ENCODE results near the gene EPHA4. TPM values are rescaled to one million over a fixed set of nuclear protein-coding genes. Genes with fewer than 3 reads are reported as not detected.
"Not testable (repeated sequence)": the region's sequence is repeated elsewhere in the genome, so short reads cannot be mapped to it uniquely, and the experiment has no call there.

The EPHA4 gene
- total RNA-seq, 2 donors from 2014 or later, result 70.7 to 88.2 TPM

DNA sequence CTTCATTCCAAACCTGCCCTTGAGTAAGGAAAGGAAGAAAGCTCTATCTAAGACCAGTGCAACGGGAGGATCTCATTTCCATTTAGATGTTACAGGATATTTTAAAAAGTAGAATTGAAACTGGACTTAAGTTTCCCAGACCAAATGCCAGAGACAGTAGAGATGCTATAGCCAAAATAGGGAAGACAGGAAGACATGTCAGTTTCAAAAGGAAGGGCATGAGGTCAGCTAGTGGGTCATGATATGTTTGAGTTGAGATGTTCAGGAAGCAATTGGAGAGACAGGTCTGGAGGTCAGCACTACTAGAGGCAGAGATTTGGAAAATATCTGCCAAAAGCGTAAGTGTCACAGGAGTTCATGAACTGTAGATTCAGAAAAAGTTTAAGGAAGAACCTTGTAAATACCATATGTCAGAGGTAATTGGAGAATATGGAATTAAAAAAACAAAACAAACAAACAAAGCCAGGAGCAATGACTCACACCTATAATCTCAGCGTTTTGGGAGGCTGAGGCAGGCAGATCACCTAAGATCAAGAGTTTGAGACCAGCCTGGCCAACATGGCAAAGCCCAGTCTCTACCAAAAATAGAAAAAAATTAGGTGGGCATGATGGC is 50.8 kb downstream of the EPHA4 start:
- H3K27ac Mint-ChIP-seq, result no peak overlapping the region
- peaks cover 2% of the 10 kb centered on the region for H3K36me3 Mint-ChIP-seq (ENCODE audit: low read depth)
- H3K4me1 Mint-ChIP-seq, result peaks cover 27% of the 10 kb centered on the region
- H3K27me3 Mint-ChIP-seq, result no peaks in the 10 kb centered on the region
- no peak overlapping the region for H3K4me3 Mint-ChIP-seq
- no peaks in the 10 kb centered on the region for H3K9me3 ChIP-seq (ENCODE audit: control insufficient read depth, low read length, poor library complexity, severe bottlenecking)
- no peak for DNase-seq
- ATAC-seq, result no peak

DNA sequence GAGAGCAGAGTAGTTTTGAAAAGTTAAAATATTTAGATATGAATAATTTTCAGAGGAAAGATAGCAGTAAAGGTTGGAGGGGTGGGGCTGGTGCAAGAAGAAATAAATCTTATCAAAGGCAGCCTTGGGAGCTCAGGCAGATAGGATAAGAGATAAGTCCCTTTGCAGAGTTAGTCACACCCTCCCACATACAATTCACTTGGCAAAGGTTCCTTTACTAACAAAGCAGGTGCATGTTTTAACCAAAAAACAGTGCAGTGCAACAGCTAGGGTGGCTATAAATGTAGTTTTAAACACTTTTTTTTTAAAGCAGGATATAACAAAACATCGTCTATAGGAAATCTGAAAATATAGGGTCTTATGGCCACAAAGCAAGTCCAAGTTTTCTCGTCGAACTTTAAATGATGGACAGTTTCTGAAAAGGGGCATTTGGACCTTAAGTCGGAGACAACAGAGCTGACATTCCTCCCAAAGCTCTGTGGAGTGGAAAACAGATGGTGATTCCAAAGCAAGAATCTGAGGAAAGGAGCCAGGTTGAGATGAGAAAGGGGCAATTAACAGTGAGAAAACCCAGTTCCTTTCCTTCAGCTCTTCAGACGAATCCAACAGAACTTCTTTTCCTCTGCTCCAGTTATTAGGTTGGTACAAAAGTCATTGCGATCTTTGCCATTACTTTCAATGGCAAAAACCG is 53.0 kb downstream of the EPHA4 start:
- peaks cover 2% of the 10 kb centered on the region for H3K36me3 Mint-ChIP-seq (ENCODE audit: low read depth)
- H3K9me3 ChIP-seq (ENCODE audit: control insufficient read depth, low read length, poor library complexity, severe bottlenecking), result no peaks in the 10 kb centered on the region
- no peak for ATAC-seq
- H3K4me1 Mint-ChIP-seq, result peaks cover 24% of the 10 kb centered on the region
- H3K27me3 Mint-ChIP-seq, result no peaks in the 10 kb centered on the region
- no peak overlapping the region for H3K4me3 Mint-ChIP-seq
- no peak for DNase-seq
- H3K27ac Mint-ChIP-seq, result no peak overlapping the region

DNA sequence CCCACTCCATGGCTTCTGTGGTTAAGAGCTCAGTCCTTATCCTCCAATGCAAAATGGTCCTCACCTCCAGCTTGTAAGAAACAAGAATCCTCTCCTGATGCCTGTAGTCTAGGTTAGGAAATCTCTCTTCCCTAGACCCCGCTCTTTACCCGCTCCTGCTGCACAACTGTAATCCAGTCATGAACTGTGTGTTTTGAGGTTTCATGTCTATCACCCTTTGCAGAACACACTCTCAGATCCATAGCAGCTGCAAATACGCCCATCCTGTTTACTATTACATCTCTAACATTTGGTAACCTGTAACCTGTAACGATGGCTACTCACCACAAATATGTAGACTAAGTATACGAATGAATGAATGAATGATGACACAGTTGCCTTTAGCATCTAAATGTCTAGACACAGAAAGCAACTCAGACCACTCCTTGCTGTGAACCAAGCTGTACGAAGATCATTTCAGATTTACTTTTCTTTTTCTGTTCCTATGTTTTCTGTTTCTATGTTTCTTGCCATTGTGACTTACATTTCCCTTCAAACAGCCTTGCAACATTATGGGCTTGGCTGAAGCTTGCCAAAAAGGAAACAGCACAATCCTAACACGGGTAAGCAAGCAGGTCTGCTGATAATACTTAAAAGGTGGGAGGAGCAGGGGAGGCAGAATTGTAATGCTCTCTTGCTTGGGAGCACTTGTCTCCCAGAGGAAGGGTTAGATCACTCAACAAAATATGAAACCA is 53.7 kb downstream of the EPHA4 start:
- ATAC-seq, result peak; percentile 83
- DNase-seq, result peak in 2 of 3 donors; percentile 14 to 27
- H3K9me3 ChIP-seq (ENCODE audit: control insufficient read depth, low read length, poor library complexity, severe bottlenecking), result no peaks in the 10 kb centered on the region
- no peaks in the 10 kb centered on the region for H3K27me3 Mint-ChIP-seq
- H3K4me3 Mint-ChIP-seq, result no peak overlapping the region
- H3K36me3 Mint-ChIP-seq (ENCODE audit: low read depth), result no peaks in the 10 kb centered on the region
- no peak overlapping the region for H3K27ac Mint-ChIP-seq
- peaks cover 24% of the 10 kb centered on the region for H3K4me1 Mint-ChIP-seq

DNA sequence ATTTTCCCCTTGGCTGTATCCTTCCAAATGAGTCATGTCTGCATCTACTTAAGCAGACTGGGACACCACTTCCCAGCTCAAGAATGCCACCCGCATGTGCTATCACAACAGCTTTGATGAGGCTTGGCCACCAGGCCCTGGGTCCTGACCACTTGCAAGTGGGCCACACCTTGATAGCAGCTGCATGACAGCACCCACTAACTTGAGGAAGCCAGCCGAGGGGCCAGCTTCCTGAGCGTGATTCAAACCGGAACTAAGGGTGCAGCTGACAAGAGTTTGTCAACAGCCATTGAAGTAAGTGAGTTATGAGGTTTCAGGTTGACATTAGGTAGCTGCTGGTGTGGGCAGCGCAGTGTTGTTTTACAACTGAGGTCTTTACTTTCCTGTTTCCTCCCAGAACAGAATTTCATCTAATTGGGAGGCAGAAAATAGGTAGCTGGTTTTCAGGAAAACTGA is 54.4 kb downstream of the EPHA4 start:
- Mint-ChIP-seq H3K27me3 (no peaks in the 10 kb centered on the region), H3K4me3 (no peak overlapping the region), H3K36me3 (ENCODE audit: low read depth) (no peaks in the 10 kb centered on the region), H3K27ac (no peak overlapping the region), H3K4me1 (peaks cover 28% of the 10 kb centered on the region)
- ATAC-seq (peak; percentile 77), DNase-seq (peak; percentile 27 to 67 (median 57))
- no peaks in the 10 kb centered on the region for H3K9me3 ChIP-seq (ENCODE audit: control insufficient read depth, low read length, poor library complexity, severe bottlenecking)

DNA sequence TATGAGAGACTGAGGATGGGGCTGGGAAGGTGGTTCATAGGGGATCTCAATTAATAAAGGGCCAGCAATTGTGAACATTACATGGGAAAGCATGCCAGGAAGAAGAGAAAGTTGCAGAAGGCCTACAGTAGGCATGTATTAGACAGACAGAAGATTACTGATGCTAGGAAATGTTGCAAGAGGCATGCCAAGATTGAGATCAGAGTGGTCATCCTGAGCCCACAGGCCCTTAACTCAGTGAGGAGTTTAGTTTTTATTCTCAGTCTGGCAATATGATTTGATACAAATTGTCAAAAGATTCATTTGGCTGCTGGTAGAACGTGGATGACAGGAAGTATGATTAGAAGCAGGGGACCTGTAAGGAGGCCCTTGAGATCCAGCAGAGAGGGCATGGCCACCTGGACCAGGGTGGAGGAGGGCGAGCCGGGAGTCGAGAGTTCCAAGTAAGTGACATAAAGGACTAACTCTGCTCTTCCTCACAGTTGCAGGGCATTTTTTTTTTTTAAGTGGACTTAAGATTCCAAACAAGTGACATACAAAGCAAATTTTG is 54.9 kb downstream of the EPHA4 start:
- Mint-ChIP-seq H3K27me3 (no peaks in the 10 kb centered on the region), H3K27ac (no peak overlapping the region), H3K4me3 (no peak overlapping the region), H3K36me3 (ENCODE audit: low read depth) (no peaks in the 10 kb centered on the region), H3K4me1 (peaks cover 33% of the 10 kb centered on the region)
- DNase-seq, result no peak
- no peaks in the 10 kb centered on the region for H3K9me3 ChIP-seq (ENCODE audit: control insufficient read depth, low read length, poor library complexity, severe bottlenecking)
- no peak for ATAC-seq

DNA sequence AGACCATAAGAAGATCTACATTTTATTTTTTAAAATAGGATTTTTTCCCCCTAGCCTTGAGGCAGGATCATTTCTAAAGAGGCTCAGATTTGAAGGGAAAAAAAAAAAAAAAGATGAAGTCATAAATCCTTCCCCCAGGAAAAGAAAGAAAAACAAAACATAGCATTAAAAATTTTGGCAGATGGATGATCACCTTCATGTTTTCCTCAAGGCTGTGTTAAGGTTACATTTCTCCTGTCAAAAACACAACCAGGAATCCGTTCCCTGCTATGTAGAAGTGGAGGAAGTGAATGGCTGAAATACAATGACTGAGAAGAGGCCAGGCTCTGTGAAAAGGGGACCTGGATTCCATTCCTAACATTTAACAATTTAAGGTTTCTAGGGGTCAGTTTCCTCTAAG is 56.2 kb downstream of the EPHA4 start:
- Mint-ChIP-seq H3K27ac (peak overlapping the region; percentile 74), H3K4me3 (no peak overlapping the region), H3K27me3 (no peaks in the 10 kb centered on the region), H3K4me1 (peaks cover 27% of the 10 kb centered on the region), H3K36me3 (ENCODE audit: low read depth) (peaks cover 3% of the 10 kb centered on the region)
- H3K9me3 ChIP-seq (ENCODE audit: control insufficient read depth, low read length, poor library complexity, severe bottlenecking), result no peaks in the 10 kb centered on the region
- DNase-seq, result no peak
- no peak for ATAC-seq

DNA sequence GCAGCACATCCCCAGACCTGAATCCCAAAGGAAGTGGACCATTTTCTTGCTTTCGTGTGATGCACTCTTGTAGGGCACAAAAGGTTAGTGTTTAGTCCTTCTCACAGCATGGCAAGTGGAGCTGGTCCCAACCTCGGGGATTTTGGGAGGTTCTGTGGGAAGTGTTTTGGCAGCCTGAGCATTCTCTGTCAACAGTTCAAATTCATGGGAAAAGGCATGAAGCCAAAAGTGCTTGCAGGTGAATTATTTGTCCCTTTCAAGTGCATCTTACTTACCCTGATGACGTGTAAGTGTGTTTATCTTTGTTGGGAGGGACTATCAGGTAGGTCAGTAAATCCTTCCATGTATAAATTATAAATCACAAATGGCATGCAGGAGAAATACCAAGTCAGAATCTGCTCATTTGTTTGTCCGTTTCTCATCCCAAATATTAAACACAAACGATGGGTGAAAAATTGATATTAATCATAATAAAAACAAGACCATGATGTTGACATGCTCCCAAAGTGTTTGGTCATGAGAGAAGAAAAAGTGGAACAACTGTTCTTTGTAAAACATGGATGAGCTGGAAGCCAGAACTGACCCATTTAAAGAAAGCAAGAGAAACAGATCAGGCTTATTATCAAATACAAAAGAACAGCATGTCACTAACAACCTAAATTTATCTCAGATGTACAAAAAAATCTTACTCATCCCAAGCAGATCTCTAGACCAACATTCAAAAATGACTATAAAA is 57.6 kb downstream of the EPHA4 start:
- no peaks in the 10 kb centered on the region for H3K9me3 ChIP-seq (ENCODE audit: control insufficient read depth, low read length, poor library complexity, severe bottlenecking)
- peaks cover 17% of the 10 kb centered on the region for H3K4me1 Mint-ChIP-seq
- H3K4me3 Mint-ChIP-seq, result no peak overlapping the region
- ATAC-seq (no peak), DNase-seq (no peak)
- H3K27me3 Mint-ChIP-seq, result no peaks in the 10 kb centered on the region
- H3K36me3 Mint-ChIP-seq (ENCODE audit: low read depth), result peaks cover 3% of the 10 kb centered on the region
- H3K27ac Mint-ChIP-seq, result peak overlapping the region; percentile 74

DNA sequence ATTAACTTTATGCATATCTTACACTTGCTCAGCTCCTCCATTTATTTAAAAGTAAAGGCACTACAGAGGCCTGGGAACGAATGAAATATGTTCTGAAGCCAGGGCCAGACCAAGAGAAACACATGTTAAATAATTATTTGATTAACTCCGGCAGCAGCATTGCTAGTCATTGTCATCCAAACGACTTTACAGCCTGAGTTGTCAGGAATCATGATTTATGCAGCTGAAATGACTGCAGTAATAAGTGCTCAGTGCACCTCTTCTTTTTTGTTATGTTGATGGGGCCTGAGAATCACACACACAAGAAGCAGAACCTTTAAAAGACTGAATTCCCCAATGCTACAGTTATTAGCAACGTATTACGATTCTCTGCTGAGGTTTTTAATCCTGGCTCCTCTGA is 58.9 kb downstream of the EPHA4 start:
- peak overlapping the region; percentile 74 for H3K27ac Mint-ChIP-seq
- DNase-seq, result no peak

DNA sequence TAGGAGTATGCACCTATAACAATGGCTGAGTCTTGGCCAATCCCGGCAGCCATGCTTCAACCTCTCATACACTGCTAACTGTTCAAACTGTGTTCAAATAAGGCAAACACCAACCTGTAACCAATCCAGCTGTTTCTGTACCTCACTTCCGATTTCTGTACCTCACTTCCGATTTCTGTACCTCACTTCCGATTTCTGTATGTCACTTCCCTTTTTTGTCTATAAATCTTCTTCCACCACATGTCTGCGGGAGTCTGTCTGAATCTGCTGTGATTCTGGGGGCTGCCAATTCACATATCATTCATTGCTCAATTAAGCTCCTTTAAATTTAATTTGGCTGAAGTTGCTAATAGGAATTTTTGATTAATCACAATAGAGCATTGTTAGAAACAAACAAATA is 60.8 kb downstream of the EPHA4 start:
- H3K9me3 ChIP-seq (ENCODE audit: control insufficient read depth, low read length, poor library complexity, severe bottlenecking); H3K4me3 Mint-ChIP-seq; ATAC-seq; H3K27ac Mint-ChIP-seq; DNase-seq; H3K27me3 Mint-ChIP-seq; H3K36me3 Mint-ChIP-seq (ENCODE audit: low read depth): not testable (repeated sequence)
- peaks cover 11% of the 10 kb centered on the region for H3K4me1 Mint-ChIP-seq

More for the DNA sequence above, 58.9 kb downstream of the EPHA4 start:
- no peaks in the 10 kb centered on the region for H3K9me3 ChIP-seq (ENCODE audit: control insufficient read depth, low read length, poor library complexity, severe bottlenecking)
- Mint-ChIP-seq H3K27me3 (no peaks in the 10 kb centered on the region), H3K4me1 (peaks cover 11% of the 10 kb centered on the region), H3K36me3 (ENCODE audit: low read depth) (peaks cover 3% of the 10 kb centered on the region), H3K4me3 (no peak overlapping the region)
- no peak for ATAC-seq

DNA sequence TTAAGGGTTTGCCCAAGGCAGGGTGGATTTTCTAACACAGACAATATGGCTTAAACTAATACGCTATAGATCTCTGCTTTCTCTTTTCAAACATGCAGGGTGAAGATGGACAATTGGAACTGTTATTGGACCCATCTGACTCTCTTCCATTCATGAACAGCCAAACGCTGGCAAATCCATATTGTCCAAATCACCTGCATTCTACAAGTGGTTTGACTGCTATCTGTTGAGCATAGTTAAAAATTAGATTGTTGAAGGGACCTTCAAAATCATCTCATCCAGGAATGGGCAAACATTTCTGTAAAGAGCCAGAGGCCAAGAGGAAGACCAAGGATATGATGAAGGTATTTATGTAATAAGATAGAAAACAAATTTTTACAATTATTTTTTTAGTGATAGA is 65.6 kb downstream of the EPHA4 start:
- DNase-seq (no peak), ATAC-seq (no peak)
- Mint-ChIP-seq H3K4me3 (no peak overlapping the region), H3K4me1 (peaks cover 13% of the 10 kb centered on the region), H3K36me3 (ENCODE audit: low read depth) (peaks cover 3% of the 10 kb centered on the region), H3K27me3 (no peaks in the 10 kb centered on the region), H3K27ac (no peak overlapping the region)
- no peaks in the 10 kb centered on the region for H3K9me3 ChIP-seq (ENCODE audit: control insufficient read depth, low read length, poor library complexity, severe bottlenecking)

DNA sequence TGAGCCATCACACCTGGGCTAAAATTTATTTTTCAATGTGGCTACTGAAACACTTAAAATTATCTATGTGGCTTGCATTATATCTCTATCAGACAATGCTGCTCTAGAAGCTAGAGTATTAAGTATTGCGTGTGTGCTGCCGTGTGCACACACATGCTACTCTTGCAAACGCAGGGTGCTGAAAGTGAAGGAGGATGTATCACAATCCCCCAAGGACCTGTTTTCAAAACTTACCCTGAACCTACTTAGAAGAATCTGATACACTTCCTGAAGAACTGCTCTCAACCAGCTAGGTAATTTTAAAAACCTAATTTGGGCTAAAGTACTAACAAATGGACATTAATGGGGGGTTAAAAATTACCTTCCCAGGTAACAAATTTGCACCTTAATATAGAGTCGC is 66.5 kb downstream of the EPHA4 start:
- Mint-ChIP-seq H3K27ac (no peak overlapping the region), H3K27me3 (no peaks in the 10 kb centered on the region), H3K4me3 (no peak overlapping the region), H3K4me1 (peaks cover 17% of the 10 kb centered on the region), H3K36me3 (ENCODE audit: low read depth) (no peaks in the 10 kb centered on the region)
- no peak for ATAC-seq
- H3K9me3 ChIP-seq (ENCODE audit: control insufficient read depth, low read length, poor library complexity, severe bottlenecking), result no peaks in the 10 kb centered on the region
- no peak for DNase-seq

DNA sequence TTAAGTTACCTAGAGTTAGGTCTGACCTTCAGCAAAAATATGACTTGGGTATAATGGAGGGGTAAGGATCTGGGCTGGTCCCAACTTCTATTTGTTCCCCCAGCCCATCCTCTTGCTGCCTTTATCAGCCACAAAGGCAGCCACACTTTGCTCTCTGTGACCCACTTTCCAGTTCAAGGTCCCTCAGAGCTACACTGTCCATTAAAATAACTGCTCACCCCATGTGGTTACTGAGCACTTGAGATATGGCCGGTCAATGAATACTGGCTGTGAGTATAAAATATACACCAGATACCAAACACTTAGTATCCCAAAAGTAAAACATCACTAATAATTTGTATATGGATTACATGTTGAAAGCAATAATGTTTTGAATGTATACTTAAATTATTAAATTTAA is 67.2 kb downstream of the EPHA4 start:
- no peaks in the 10 kb centered on the region for H3K36me3 Mint-ChIP-seq (ENCODE audit: low read depth)
- no peaks in the 10 kb centered on the region for H3K9me3 ChIP-seq (ENCODE audit: control insufficient read depth, low read length, poor library complexity, severe bottlenecking)
- no peak for ATAC-seq
- no peak overlapping the region for H3K27ac Mint-ChIP-seq
- no peak overlapping the region for H3K4me3 Mint-ChIP-seq
- H3K4me1 Mint-ChIP-seq, result peaks cover 22% of the 10 kb centered on the region
- no peak for DNase-seq
- no peaks in the 10 kb centered on the region for H3K27me3 Mint-ChIP-seq

DNA sequence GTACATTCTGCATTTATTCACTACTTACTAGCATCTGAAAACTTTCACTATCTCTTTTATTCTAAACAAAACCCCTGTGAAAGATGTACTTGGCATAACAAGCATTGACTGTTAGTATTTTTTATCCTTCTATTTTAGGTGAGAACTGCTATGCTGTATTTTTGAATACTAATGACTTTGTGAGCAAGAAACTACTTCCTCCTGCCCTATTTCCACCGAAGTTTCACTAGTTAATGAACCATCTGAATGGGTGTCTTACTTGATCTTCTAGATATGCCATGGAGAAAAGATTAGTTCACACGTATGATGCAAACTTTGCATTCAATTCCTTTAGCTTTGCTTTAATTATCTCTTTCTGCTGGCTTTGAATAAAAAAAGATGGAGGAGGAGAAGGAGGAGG is 68.1 kb downstream of the EPHA4 start:
- H3K36me3 Mint-ChIP-seq (ENCODE audit: low read depth), result no peaks in the 10 kb centered on the region
- ATAC-seq (no peak), DNase-seq (no peak)
- no peaks in the 10 kb centered on the region for H3K27me3 Mint-ChIP-seq
- no peak overlapping the region for H3K27ac Mint-ChIP-seq
- H3K4me3 Mint-ChIP-seq, result no peak overlapping the region
- H3K4me1 Mint-ChIP-seq, result peaks cover 25% of the 10 kb centered on the region
- H3K9me3 ChIP-seq (ENCODE audit: control insufficient read depth, low read length, poor library complexity, severe bottlenecking), result no peaks in the 10 kb centered on the region
